Neural progenitor cell (in vitro differentiated cells): Measurements from ENCODE around the gene BTC. TPM values are rescaled to one million over a fixed set of nuclear protein-coding genes. Genes with fewer than 3 reads are reported as not detected.
A peak's percentile ranks its signal among the peaks of the same experiment; 100 is the strongest.

Experiments
- DNase-seq: peaks from one replicate; pipeline ENCODE4 v3.0.0-alpha.2; 2016; ENCODE audit warnings: low spot score
- H2AFZ ChIP-seq: fragments of 200-600 bp; sonication (generic); replicated peaks from 2 replicates; pipeline ENCODE4 v1.6.1; 2016; ENCODE audit warnings: antibody characterized with exemption
- H3F3A ChIP-seq: fragments of 200-600 bp; sonication (generic); 2 replicates; pipeline ENCODE4 v1.6.1; 2016; ENCODE audit warnings: antibody characterized with exemption, low read depth
- H3K27ac ChIP-seq: fragments of 200-600 bp; sonication (generic); 2 replicates; pipeline ENCODE4 v1.5.1; 2016; ENCODE audit warnings: mild to moderate bottlenecking
- H3K27me3 ChIP-seq: fragments of 200-600 bp; sonication (generic); 2 replicates; pipeline ENCODE4 v1.6.1; 2016; ENCODE audit warnings: mild to moderate bottlenecking, moderate library complexity
- H3K36me3 ChIP-seq: fragments of 200-600 bp; sonication (generic); 2 replicates; pipeline ENCODE4 v1.5.1; 2016
- H3K4me1 ChIP-seq: fragments of 200-600 bp; sonication (generic); 2 replicates; pipeline ENCODE4 v1.6.1; 2016; ENCODE audit warnings: mixed run types
- H3K4me2 ChIP-seq: fragments of 200-600 bp; sonication (generic); 2 replicates; pipeline ENCODE4 v1.6.1; 2016
- H3K4me3 ChIP-seq: fragments of 200-600 bp; sonication (generic); 2 replicates; pipeline ENCODE4 v1.5.1; 2016
- H3K79me2 ChIP-seq: fragments of 200-600 bp; sonication (generic); 2 replicates; pipeline ENCODE4 v1.6.1; 2016; ENCODE audit warnings: low read depth
- H3K9ac ChIP-seq: fragments of 200-600 bp; sonication (generic); 2 replicates; pipeline ENCODE4 v1.6.1; 2016
- H3K9me3 ChIP-seq: fragments of 200-600 bp; sonication (generic); 2 replicates; pipeline ENCODE4 v1.5.1; 2016; ENCODE audit warnings: low read depth
- H4K20me1 ChIP-seq: fragments of 200-600 bp; sonication (generic); 2 replicates; pipeline ENCODE4 v1.6.1; 2016; ENCODE audit warnings: low read depth
- H3K27ac Mint-ChIP-seq: 3 replicates; pipeline ENCODE4 v1.8.0; 2021; ENCODE audit warnings: mixed read lengths
- H3K27me3 Mint-ChIP-seq: 2 replicates; pipeline ENCODE4 v1.8.0; 2022; ENCODE audit warnings: low read depth, mild to moderate bottlenecking, inconsistent platforms, moderate library complexity, mixed read lengths; ENCODE audit not compliant: insufficient read depth
- H3K36me3 Mint-ChIP-seq: 3 replicates; pipeline ENCODE4 v1.8.0; 2021; ENCODE audit warnings: mixed read lengths
- H3K4me1 Mint-ChIP-seq: 3 replicates; pipeline ENCODE4 v1.8.0; 2021; ENCODE audit warnings: mixed read lengths
- H3K4me3 Mint-ChIP-seq: 3 replicates; pipeline ENCODE4 v1.8.0; 2021; ENCODE audit warnings: mild to moderate bottlenecking, moderate library complexity, mixed read lengths
- H3K9me3 Mint-ChIP-seq: 3 replicates; pipeline ENCODE4 v1.8.0; 2020; ENCODE audit warnings: mixed read lengths
- CTCF ChIP-seq: fragments of 200-600 bp; sonication (generic); IDR thresholded peaks from 2 replicates; pipeline ENCODE4 v1.5.1; 2017; ENCODE audit warnings: antibody characterized with exemption, mild to moderate bottlenecking
- EZH2 ChIP-seq: fragments of 200-600 bp; sonication (generic); IDR thresholded peaks from 2 replicates; pipeline ENCODE4 v1.6.1; 2017; ENCODE audit warnings: antibody characterized with exemption, mild to moderate bottlenecking, moderate library complexity
- EZH2phosphoT487 ChIP-seq: fragments of 200-600 bp; sonication (generic); IDR thresholded peaks from 2 replicates; pipeline ENCODE4 v1.6.1; 2017; ENCODE audit warnings: antibody characterized with exemption
- total RNA-seq: library from RNA; depleted of rRNA; stranded (reverse); fragments of >200 nt; gene quantifications from 2 replicates; pipeline ENCODE4 v1.2.3, GENCODE V29; 2015; ENCODE audit warnings: low replicate concordance

BTC gene
- total RNA-seq, 1 donor from 2014 or later = 0.80 TPM

GRCh38 chr4:74830928-74831327, 36.6 kb upstream of the BTC start:
- peaks cover 2% of the 10 kb centered on the region for H3K36me3 Mint-ChIP-seq
- no peaks in the 10 kb centered on the region for H3K4me1 Mint-ChIP-seq
- H4K20me1 ChIP-seq = no peaks in the 10 kb centered on the region
- no peak overlapping the region for H3K9ac ChIP-seq
- H3K79me2 ChIP-seq = no peaks in the 10 kb centered on the region
- TF ChIP-seq EZH2 = no peak
- peak; percentile 30 for TF ChIP-seq CTCF
- no peak for DNase-seq
- H3K9me3 Mint-ChIP-seq = peaks cover 23% of the 10 kb centered on the region
- H3K36me3 ChIP-seq = no peaks in the 10 kb centered on the region
- no peak overlapping the region for H2AFZ ChIP-seq
- no peak overlapping the region for H3K4me2 ChIP-seq
- no peak overlapping the region for H3K4me3 ChIP-seq
- H3K9me3 ChIP-seq = no peaks in the 10 kb centered on the region
- H3K4me1 ChIP-seq = no peaks in the 10 kb centered on the region
- no peak overlapping the region for H3K4me3 Mint-ChIP-seq
- no peak overlapping the region for H3K27ac Mint-ChIP-seq
- H3K27me3 Mint-ChIP-seq = peaks cover 7% of the 10 kb centered on the region
- H3F3A ChIP-seq = no peaks in the 10 kb centered on the region
- H3K27ac ChIP-seq = no peak overlapping the region
- no peaks in the 10 kb centered on the region for H3K27me3 ChIP-seq

GRCh38 chr4:74823194-74823593, 28.9 kb upstream of the BTC start:
- peaks cover 4% of the 10 kb centered on the region for H3K4me1 Mint-ChIP-seq
- H4K20me1 ChIP-seq = no peaks in the 10 kb centered on the region
- no peak overlapping the region for H3K4me3 Mint-ChIP-seq
- no peaks in the 10 kb centered on the region for H3K36me3 ChIP-seq
- H3K9me3 ChIP-seq = no peaks in the 10 kb centered on the region
- no peaks in the 10 kb centered on the region for H3F3A ChIP-seq
- DNase-seq = no peak
- H3K27me3 Mint-ChIP-seq = no peaks in the 10 kb centered on the region
- H3K9me3 Mint-ChIP-seq = peaks cover 10% of the 10 kb centered on the region
- no peaks in the 10 kb centered on the region for H3K27me3 ChIP-seq
- H3K4me3 ChIP-seq = no peak overlapping the region
- no peak overlapping the region for H3K4me2 ChIP-seq
- no peaks in the 10 kb centered on the region for H3K4me1 ChIP-seq
- H3K27ac Mint-ChIP-seq = no peak overlapping the region
- no peak overlapping the region for H3K27ac ChIP-seq
- no peaks in the 10 kb centered on the region for H3K36me3 Mint-ChIP-seq
- no peaks in the 10 kb centered on the region for H3K79me2 ChIP-seq
- H2AFZ ChIP-seq = no peak overlapping the region
- TF ChIP-seq CTCF (no peak), EZH2phosphoT487 (no peak), EZH2 (no peak)
- H3K9ac ChIP-seq = no peak overlapping the region

GRCh38 chr4:74822603-74823002, 28.3 kb upstream of the BTC start:
- no peaks in the 10 kb centered on the region for H3K27me3 Mint-ChIP-seq
- DNase-seq = no peak
- TF ChIP-seq EZH2phosphoT487 (no peak), CTCF (no peak), EZH2 (no peak)

More at GRCh38 chr4:74822603-74823002, 28.3 kb upstream of the BTC start:
- peaks cover 8% of the 10 kb centered on the region for H3K9me3 Mint-ChIP-seq
- Histone ChIP-seq H3K27ac (no peak overlapping the region), H3K9me3 (no peaks in the 10 kb centered on the region), H3K4me1 (no peaks in the 10 kb centered on the region), H3K4me3 (no peak overlapping the region), H4K20me1 (no peaks in the 10 kb centered on the region), H3K9ac (no peak overlapping the region), H3F3A (no peaks in the 10 kb centered on the region), H3K4me2 (no peak overlapping the region), H3K79me2 (no peaks in the 10 kb centered on the region), H3K27me3 (no peaks in the 10 kb centered on the region), H2AFZ (no peak overlapping the region), H3K36me3 (no peaks in the 10 kb centered on the region)
- no peak overlapping the region for H3K27ac Mint-ChIP-seq
- peaks cover 4% of the 10 kb centered on the region for H3K4me1 Mint-ChIP-seq
- H3K36me3 Mint-ChIP-seq = no peaks in the 10 kb centered on the region
- H3K4me3 Mint-ChIP-seq = no peak overlapping the region
